Measurements from ENCODE around the gene GNG12. TPM values are rescaled to one million over a fixed set of nuclear protein-coding genes. Genes with fewer than 3 reads are reported as not detected.

GNG12 gene
- total RNA-seq, 1 experiment from 2014 or later: 117 TPM

DNA sequence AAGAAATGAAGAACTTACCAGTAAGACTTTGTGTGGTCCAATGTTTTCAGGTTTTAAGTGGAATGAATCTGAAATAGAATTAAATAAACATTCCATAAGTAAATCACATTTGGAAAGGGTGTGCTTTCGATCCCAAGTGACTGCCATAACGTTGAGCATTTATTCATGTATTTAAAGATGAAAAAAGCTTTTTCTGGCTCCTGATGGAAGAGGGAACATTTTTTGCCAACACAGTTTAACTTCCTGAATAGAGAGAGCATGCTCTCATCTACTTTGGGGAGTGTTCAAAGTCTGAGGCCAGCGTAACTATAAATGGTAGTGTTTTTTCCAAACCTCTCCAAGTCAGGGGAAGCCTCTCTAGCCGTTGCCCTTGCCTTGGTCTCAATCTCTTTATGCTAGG is 55.8 kb downstream of the GNG12 start:
- H3K9me3 Mint-ChIP-seq (ENCODE audit: unreplicated experiment): no peaks in the 10 kb centered on the region
- TF ChIP-seq, protein P1, sequence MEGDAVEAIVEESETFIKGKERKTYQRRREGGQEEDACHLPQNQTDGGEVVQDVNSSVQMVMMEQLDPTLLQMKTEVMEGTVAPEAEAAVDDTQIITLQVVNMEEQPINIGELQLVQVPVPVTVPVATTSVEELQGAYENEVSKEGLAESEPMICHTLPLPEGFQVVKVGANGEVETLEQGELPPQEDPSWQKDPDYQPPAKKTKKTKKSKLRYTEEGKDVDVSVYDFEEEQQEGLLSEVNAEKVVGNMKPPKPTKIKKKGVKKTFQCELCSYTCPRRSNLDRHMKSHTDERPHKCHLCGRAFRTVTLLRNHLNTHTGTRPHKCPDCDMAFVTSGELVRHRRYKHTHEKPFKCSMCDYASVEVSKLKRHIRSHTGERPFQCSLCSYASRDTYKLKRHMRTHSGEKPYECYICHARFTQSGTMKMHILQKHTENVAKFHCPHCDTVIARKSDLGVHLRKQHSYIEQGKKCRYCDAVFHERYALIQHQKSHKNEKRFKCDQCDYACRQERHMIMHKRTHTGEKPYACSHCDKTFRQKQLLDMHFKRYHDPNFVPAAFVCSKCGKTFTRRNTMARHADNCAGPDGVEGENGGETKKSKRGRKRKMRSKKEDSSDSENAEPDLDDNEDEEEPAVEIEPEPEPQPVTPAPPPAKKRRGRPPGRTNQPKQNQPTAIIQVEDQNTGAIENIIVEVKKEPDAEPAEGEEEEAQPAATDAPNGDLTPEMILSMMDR (IDR thresholded peaks at IDR 0.05; ENCODE audit: unreplicated experiment): no peak
- ChIA-PET CTCF (interaction anchor here (0.7 to 2.6 kb wide), 5 partner anchors 11 to 243 kb away, joined by 3 to 13 read pairs (median 4); no protein-coding TSS in a partner anchor), POLR2A (no interaction called here)
- H3K4me1 Mint-ChIP-seq (ENCODE audit: insufficient read depth, unreplicated experiment): peaks cover 17% of the 10 kb centered on the region
- H3K36me3 Mint-ChIP-seq (ENCODE audit: insufficient read depth, unreplicated experiment): peaks cover 25% of the 10 kb centered on the region
- no peak overlapping the region for H3K27ac Mint-ChIP-seq (ENCODE audit: low read depth, unreplicated experiment)
- no peaks in the 10 kb centered on the region for H3K27me3 Mint-ChIP-seq (ENCODE audit: insufficient read depth, unreplicated experiment)
- intact Hi-C loops (cut with micrococcal nuclease): no loop called here
- no peak overlapping the region for H3K4me3 Mint-ChIP-seq (ENCODE audit: unreplicated experiment)
- DNase-seq (ENCODE audit: unreplicated experiment): no peak
- no TSS peak for BruUV-seq (replicated peaks)

- intact Hi-C loops (cut with micrococcal nuclease): no loop called here
- POLR2A ChIA-PET: no interaction called here
- Mint-ChIP-seq H3K4me1 (ENCODE audit: insufficient read depth, unreplicated experiment) (peaks cover 18% of the 10 kb centered on the region), H3K4me3 (ENCODE audit: unreplicated experiment) (no peak overlapping the region), H3K9me3 (ENCODE audit: unreplicated experiment) (no peaks in the 10 kb centered on the region), H3K27ac (ENCODE audit: low read depth, unreplicated experiment) (no peak overlapping the region), H3K27me3 (ENCODE audit: insufficient read depth, unreplicated experiment) (no peaks in the 10 kb centered on the region), H3K36me3 (ENCODE audit: insufficient read depth, unreplicated experiment) (peaks cover 25% of the 10 kb centered on the region)
- CTCF ChIA-PET: interaction anchor here (0.7 to 2.6 kb wide), 6 partner anchors 9 to 340 kb away, joined by 3 to 13 read pairs (median 4); no protein-coding TSS in a partner anchor
- DNase-seq (ENCODE audit: unreplicated experiment): no peak
- TF ChIP-seq, protein P1 (IDR thresholded peaks at IDR 0.05; ENCODE audit: unreplicated experiment): no peak
- BruUV-seq (replicated peaks): no TSS peak
These were observed 56.3 kb downstream of the GNG12 start for GRCh38 chr1:67777016-67777415.

DNA sequence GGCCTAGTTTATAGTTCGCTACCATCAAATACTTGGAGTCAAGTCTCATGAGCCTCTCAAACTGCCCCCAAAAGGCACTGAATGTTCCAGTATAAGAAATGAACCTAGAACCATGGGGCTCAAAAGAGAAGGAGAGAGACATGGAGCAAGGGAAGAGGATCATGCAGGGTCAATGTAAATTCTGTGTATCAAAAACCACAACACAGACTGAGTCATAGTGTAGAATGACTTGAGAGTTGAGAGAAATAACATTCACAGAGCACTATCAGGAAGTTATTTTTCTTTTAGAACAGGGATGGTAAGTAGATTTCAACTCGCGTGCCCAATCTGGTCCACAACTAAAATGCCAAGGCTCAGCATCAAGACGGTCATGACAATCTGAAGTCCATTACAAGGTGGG is 59.8 kb downstream of the GNG12 start:
- no peaks in the 10 kb centered on the region for H3K27me3 Mint-ChIP-seq (ENCODE audit: insufficient read depth, unreplicated experiment)
- peaks cover 20% of the 10 kb centered on the region for H3K36me3 Mint-ChIP-seq (ENCODE audit: insufficient read depth, unreplicated experiment)
- ChIA-PET POLR2A (interaction anchor here (0.6 to 1.1 kb wide), 2 partner anchors 57 to 213 kb away, joined by 3 read pairs; no protein-coding TSS in a partner anchor), CTCF (interaction anchor here (0.6 to 5.8 kb wide), 3 partner anchors 8 to 274 kb away, joined by 6 to 49 read pairs (median 6); no protein-coding TSS in a partner anchor)
- TF ChIP-seq, protein P1 (IDR thresholded peaks at IDR 0.05; ENCODE audit: unreplicated experiment): no peak
- BruUV-seq (replicated peaks): no TSS peak
- H3K4me1 Mint-ChIP-seq (ENCODE audit: insufficient read depth, unreplicated experiment): peaks cover 29% of the 10 kb centered on the region
- no peak for DNase-seq (ENCODE audit: unreplicated experiment)
- intact Hi-C loops (cut with micrococcal nuclease): no loop called here
- H3K27ac Mint-ChIP-seq (ENCODE audit: low read depth, unreplicated experiment): no peak overlapping the region
- no peak overlapping the region for H3K4me3 Mint-ChIP-seq (ENCODE audit: unreplicated experiment)
- H3K9me3 Mint-ChIP-seq (ENCODE audit: unreplicated experiment): no peaks in the 10 kb centered on the region

- ChIA-PET POLR2A (interaction anchor here (0.7 to 1.7 kb wide), 6 partner anchors 11 to 707 kb away, joined by 3 to 6 read pairs (median 4); no protein-coding TSS in a partner anchor), CTCF (interaction anchor here (0.6 to 10.1 kb wide), 29 partner anchors 8 to 360 kb away, joined by 3 to 174 read pairs (median 4); partner anchors contain the start of gene GNG12)
- Mint-ChIP-seq H3K4me1 (ENCODE audit: insufficient read depth, unreplicated experiment) (peaks cover 29% of the 10 kb centered on the region), H3K27me3 (ENCODE audit: insufficient read depth, unreplicated experiment) (no peaks in the 10 kb centered on the region), H3K27ac (ENCODE audit: low read depth, unreplicated experiment) (no peak overlapping the region), H3K4me3 (ENCODE audit: unreplicated experiment) (no peak overlapping the region), H3K9me3 (ENCODE audit: unreplicated experiment) (no peaks in the 10 kb centered on the region), H3K36me3 (ENCODE audit: insufficient read depth, unreplicated experiment) (peaks cover 20% of the 10 kb centered on the region)
- DNase-seq (ENCODE audit: unreplicated experiment): no peak
- no TSS peak for BruUV-seq (replicated peaks)
- TF ChIP-seq, protein P1 (IDR thresholded peaks at IDR 0.05; ENCODE audit: unreplicated experiment): no peak
- intact Hi-C loops (cut with micrococcal nuclease): no loop called here
These were observed 61.5 kb downstream of the GNG12 start for GRCh38 chr1:67771749-67772148.

Data from MCF 10A (cell line).